GM18502 (cell line): ENCODE results near the gene PSMC4.

Experiments
- ATAC-seq: cut with Tn5 transposase; IDR thresholded peaks from one replicate; pipeline ENCODE4 v1.9.1; 2021; ENCODE audit warnings: mild to moderate bottlenecking; ENCODE audit not compliant: unreplicated experiment, poor library complexity

Gene PSMC4

GRCh38 chr19:39970675-39971379 lies at the start of gene PSMC4:
Gene PSMC4, plus strand, starts transcription at chr19:39971165. Its CDS starts 38 bp downstream, at chr19:39971203.
- ATAC-seq: peak; percentile 95

GRCh38 chr19:39923862-39924261 lies 47.1 kb upstream of the PSMC4 start:
- no peak for ATAC-seq

GRCh38 chr19:39924389-39924788 lies 46.6 kb upstream of the PSMC4 start:
- no peak for ATAC-seq

GRCh38 chr19:39924952-39925351 lies 46.0 kb upstream of the PSMC4 start:
- no peak for ATAC-seq

- ATAC-seq: no peak
These were observed 44.7 kb upstream of the PSMC4 start for GRCh38 chr19:39926170-39926760.

GRCh38 chr19:39927076-39927475 lies 43.9 kb upstream of the PSMC4 start:
- no peak for ATAC-seq

- ATAC-seq: no peak
These were observed 43.2 kb upstream of the PSMC4 start for GRCh38 chr19:39927524-39928356.

GRCh38 chr19:39928357-39928725 lies 42.6 kb upstream of the PSMC4 start:
- no peak for ATAC-seq

GRCh38 chr19:39929750-39930149 lies 41.2 kb upstream of the PSMC4 start:
- ATAC-seq: no peak

GRCh38 chr19:39934584-39935363 lies 36.2 kb upstream of the PSMC4 start, which contains the start of gene FCGBP:
Gene FCGBP, minus strand, starts transcription at chr19:39934634.
- ATAC-seq: no peak

- no peak for ATAC-seq
These were observed 35.7 kb upstream of the PSMC4 start for GRCh38 chr19:39935364-39935661.

- ATAC-seq: no peak
These were observed 34.9 kb upstream of the PSMC4 start for GRCh38 chr19:39936020-39936419.

- ATAC-seq: no peak
These were observed 34.3 kb upstream of the PSMC4 start for GRCh38 chr19:39936622-39937021.

- no peak for ATAC-seq
These were observed 33.8 kb upstream of the PSMC4 start for GRCh38 chr19:39937094-39937720.

- no peak for ATAC-seq
These were observed 33.2 kb upstream of the PSMC4 start for GRCh38 chr19:39937787-39938186.

- ATAC-seq: no peak
These were observed 31.4 kb upstream of the PSMC4 start for GRCh38 chr19:39939556-39939955.

- no peak for ATAC-seq
These were observed 30.6 kb upstream of the PSMC4 start for GRCh38 chr19:39940221-39940833.

GRCh38 chr19:39941151-39941550 lies 29.8 kb upstream of the PSMC4 start:
- no peak for ATAC-seq

- ATAC-seq: peak; percentile 79
These were observed 29.2 kb upstream of the PSMC4 start for GRCh38 chr19:39941615-39942365.
